ENCODE results near the gene KIR3DL2.
"Not testable (repeated sequence)": the region's sequence is repeated elsewhere in the genome, so short reads cannot be mapped to it uniquely, and the experiment has no call there.

DNA sequence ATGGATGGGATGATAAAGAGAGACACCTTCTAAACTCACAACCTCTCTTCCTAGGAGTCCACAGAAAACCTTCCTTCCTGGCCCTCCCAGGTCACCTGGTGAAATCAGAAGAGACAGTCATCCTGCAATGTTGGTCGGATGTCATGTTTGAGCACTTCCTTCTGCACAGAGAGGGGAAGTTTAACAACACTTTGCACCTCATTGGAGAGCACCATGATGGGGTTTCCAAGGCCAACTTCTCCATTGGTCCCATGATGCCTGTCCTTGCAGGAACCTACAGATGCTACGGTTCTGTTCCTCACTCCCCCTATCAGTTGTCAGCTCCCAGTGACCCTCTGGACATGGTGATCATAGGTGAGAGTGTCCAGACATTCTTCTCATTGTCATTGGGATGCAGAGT, 12.7 kb upstream of the KIR3DL2 start:
- TF ChIP-seq POLR2AphosphoS5 (IDR thresholded peaks at IDR 0.05; ENCODE audit: low read depth); EZH2phosphoT487 (IDR thresholded peaks at IDR 0.05; ENCODE audit: unreplicated experiment); EZH2 (IDR thresholded peaks at IDR 0.05; ENCODE audit: low read depth, unreplicated experiment); NANOG (IDR thresholded peaks at IDR 0.05; ENCODE audit: borderline replicate concordance): not testable (repeated sequence)
- TF ChIP-seq, protein P1, sequence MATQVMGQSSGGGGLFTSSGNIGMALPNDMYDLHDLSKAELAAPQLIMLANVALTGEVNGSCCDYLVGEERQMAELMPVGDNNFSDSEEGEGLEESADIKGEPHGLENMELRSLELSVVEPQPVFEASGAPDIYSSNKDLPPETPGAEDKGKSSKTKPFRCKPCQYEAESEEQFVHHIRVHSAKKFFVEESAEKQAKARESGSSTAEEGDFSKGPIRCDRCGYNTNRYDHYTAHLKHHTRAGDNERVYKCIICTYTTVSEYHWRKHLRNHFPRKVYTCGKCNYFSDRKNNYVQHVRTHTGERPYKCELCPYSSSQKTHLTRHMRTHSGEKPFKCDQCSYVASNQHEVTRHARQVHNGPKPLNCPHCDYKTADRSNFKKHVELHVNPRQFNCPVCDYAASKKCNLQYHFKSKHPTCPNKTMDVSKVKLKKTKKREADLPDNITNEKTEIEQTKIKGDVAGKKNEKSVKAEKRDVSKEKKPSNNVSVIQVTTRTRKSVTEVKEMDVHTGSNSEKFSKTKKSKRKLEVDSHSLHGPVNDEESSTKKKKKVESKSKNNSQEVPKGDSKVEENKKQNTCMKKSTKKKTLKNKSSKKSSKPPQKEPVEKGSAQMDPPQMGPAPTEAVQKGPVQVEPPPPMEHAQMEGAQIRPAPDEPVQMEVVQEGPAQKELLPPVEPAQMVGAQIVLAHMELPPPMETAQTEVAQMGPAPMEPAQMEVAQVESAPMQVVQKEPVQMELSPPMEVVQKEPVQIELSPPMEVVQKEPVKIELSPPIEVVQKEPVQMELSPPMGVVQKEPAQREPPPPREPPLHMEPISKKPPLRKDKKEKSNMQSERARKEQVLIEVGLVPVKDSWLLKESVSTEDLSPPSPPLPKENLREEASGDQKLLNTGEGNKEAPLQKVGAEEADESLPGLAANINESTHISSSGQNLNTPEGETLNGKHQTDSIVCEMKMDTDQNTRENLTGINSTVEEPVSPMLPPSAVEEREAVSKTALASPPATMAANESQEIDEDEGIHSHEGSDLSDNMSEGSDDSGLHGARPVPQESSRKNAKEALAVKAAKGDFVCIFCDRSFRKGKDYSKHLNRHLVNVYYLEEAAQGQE (IDR thresholded peaks at IDR 0.05; ENCODE audit: unreplicated experiment), result not testable (repeated sequence)
- TF ChIP-seq, protein P2, sequence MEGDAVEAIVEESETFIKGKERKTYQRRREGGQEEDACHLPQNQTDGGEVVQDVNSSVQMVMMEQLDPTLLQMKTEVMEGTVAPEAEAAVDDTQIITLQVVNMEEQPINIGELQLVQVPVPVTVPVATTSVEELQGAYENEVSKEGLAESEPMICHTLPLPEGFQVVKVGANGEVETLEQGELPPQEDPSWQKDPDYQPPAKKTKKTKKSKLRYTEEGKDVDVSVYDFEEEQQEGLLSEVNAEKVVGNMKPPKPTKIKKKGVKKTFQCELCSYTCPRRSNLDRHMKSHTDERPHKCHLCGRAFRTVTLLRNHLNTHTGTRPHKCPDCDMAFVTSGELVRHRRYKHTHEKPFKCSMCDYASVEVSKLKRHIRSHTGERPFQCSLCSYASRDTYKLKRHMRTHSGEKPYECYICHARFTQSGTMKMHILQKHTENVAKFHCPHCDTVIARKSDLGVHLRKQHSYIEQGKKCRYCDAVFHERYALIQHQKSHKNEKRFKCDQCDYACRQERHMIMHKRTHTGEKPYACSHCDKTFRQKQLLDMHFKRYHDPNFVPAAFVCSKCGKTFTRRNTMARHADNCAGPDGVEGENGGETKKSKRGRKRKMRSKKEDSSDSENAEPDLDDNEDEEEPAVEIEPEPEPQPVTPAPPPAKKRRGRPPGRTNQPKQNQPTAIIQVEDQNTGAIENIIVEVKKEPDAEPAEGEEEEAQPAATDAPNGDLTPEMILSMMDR (conservative IDR thresholded peaks at IDR 0.05; ENCODE audit: low read depth in 2 of 2), result not testable (repeated sequence)
